Measurements from ENCODE around the gene SHB.
"Not testable (repeated sequence)": the region's sequence is repeated elsewhere in the genome, so short reads cannot be mapped to it uniquely, and the experiment has no call there.

The SHB gene

GRCh38 chr9:38062498-38063362 is 6.3 kb downstream of the SHB start:
- no peak for DNase-seq

- DNase-seq, result no peak
These were observed 6.9 kb downstream of the SHB start for GRCh38 chr9:38062106-38062497.

- no peak for DNase-seq
These were observed 7.6 kb downstream of the SHB start for GRCh38 chr9:38061326-38061977.

GRCh38 chr9:38060681-38061080 is 8.3 kb downstream of the SHB start:
- DNase-seq, result no peak

- no peak for DNase-seq
These were observed 9.6 kb downstream of the SHB start for GRCh38 chr9:38059233-38059936.

- DNase-seq, result no peak
These were observed 10.4 kb downstream of the SHB start for GRCh38 chr9:38058452-38059232.

- DNase-seq, result no peak
These were observed 11.4 kb downstream of the SHB start for GRCh38 chr9:38057416-38058195.

GRCh38 chr9:38054653-38055052 is 14.4 kb downstream of the SHB start:
- DNase-seq, result no peak

GRCh38 chr9:38053697-38054461 is 15.1 kb downstream of the SHB start:
- no peak for DNase-seq

- DNase-seq, result no peak
These were observed 17.1 kb downstream of the SHB start for GRCh38 chr9:38051780-38052546.

- DNase-seq, result no peak
These were observed 20.6 kb downstream of the SHB start for GRCh38 chr9:38048316-38048969.

- DNase-seq, result no peak
These were observed 21.5 kb downstream of the SHB start for GRCh38 chr9:38047301-38048251.

GRCh38 chr9:38046661-38047300 is 22.2 kb downstream of the SHB start:
- no peak for DNase-seq

- DNase-seq, result not testable (repeated sequence)
These were observed 23.1 kb downstream of the SHB start for GRCh38 chr9:38045939-38046338.

GRCh38 chr9:38044706-38045105 is 24.3 kb downstream of the SHB start:
- DNase-seq, result no peak

GRCh38 chr9:38043931-38044623 is 24.9 kb downstream of the SHB start:
- no peak for DNase-seq

- no peak for DNase-seq
These were observed 26.2 kb downstream of the SHB start for GRCh38 chr9:38042626-38043357.

All from activated CD4-positive, alpha-beta T cell treated with anti-CD3 and anti-CD28 coated beads, Interleukin-2, amount 50 U/mL, for 48 hours (primary cell).